ENCODE data around the gene HSPB7. TPM values are rescaled to one million over a fixed set of nuclear protein-coding genes. Genes with fewer than 3 reads are reported as not detected.

The HSPB7 gene
- total RNA-seq, 6 experiments from 2014 or later, result 15.5 to 40.6 (median 33.0) TPM

- H3K36me3 Mint-ChIP-seq (ENCODE audit: low read depth), result peaks cover 45% of the 10 kb centered on the region
- TF ChIP-seq, protein P1, sequence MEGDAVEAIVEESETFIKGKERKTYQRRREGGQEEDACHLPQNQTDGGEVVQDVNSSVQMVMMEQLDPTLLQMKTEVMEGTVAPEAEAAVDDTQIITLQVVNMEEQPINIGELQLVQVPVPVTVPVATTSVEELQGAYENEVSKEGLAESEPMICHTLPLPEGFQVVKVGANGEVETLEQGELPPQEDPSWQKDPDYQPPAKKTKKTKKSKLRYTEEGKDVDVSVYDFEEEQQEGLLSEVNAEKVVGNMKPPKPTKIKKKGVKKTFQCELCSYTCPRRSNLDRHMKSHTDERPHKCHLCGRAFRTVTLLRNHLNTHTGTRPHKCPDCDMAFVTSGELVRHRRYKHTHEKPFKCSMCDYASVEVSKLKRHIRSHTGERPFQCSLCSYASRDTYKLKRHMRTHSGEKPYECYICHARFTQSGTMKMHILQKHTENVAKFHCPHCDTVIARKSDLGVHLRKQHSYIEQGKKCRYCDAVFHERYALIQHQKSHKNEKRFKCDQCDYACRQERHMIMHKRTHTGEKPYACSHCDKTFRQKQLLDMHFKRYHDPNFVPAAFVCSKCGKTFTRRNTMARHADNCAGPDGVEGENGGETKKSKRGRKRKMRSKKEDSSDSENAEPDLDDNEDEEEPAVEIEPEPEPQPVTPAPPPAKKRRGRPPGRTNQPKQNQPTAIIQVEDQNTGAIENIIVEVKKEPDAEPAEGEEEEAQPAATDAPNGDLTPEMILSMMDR (IDR thresholded peaks at IDR 0.05), result no peak
- no peak for DNase-seq
Measured at GRCh38 chr1:15970911-15971310, 46.9 kb downstream of the HSPB7 start.

DNA sequence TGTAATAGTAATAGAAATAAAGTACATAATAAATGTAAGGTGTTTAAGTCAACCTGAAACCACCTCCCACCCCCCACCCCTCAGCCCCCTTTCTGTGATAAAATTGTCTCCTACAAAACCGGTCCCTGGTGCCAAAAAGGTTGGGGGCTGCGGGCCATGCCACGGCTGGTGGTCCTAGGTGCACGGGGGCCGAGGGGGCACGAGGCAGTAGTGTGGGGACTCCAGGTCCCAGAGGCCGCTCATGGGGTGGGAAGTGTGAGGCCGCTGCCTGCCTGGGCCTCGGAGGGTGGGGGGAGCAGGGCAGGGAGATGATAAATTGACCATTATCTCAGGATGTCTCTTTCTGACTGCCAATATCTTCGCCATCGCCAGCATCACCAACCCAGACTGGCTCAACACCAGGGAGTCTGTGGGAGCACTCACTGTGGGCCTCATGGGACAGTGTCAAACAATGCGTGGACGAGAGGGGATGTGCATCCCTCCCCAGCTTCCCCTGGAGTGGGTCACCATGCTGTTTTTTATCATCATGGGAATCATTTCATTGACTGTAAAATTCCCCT is 48.4 kb downstream of the HSPB7 start:
- TF ChIP-seq, protein P1 (IDR thresholded peaks at IDR 0.05), result no peak
- Mint-ChIP-seq H3K36me3 (ENCODE audit: low read depth) (peaks cover 43% of the 10 kb centered on the region), H3K27ac (no peak overlapping the region), H3K4me3 (no peak overlapping the region), H3K9me3 (no peaks in the 10 kb centered on the region), H3K27me3 (ENCODE audit: insufficient read depth) (no peaks in the 10 kb centered on the region; the same call in none of the 2 replicates), H3K4me1 (ENCODE audit: low read depth) (peaks cover 48% of the 10 kb centered on the region)
- no peak for DNase-seq

More at GRCh38 chr1:15970911-15971310, 46.9 kb downstream of the HSPB7 start:
- Mint-ChIP-seq H3K4me1 (ENCODE audit: low read depth) (peaks cover 41% of the 10 kb centered on the region), H3K9me3 (no peaks in the 10 kb centered on the region), H3K27me3 (ENCODE audit: insufficient read depth) (no peaks in the 10 kb centered on the region; the same call in none of the 2 replicates), H3K27ac (no peak overlapping the region), H3K4me3 (no peak overlapping the region)

- H3K4me1 Mint-ChIP-seq (ENCODE audit: low read depth), result peaks cover 53% of the 10 kb centered on the region
- DNase-seq, result no peak
- H3K27me3 Mint-ChIP-seq (ENCODE audit: insufficient read depth), result no peaks in the 10 kb centered on the region; the same call in none of the 2 replicates
- TF ChIP-seq, protein P1 (IDR thresholded peaks at IDR 0.05), result no peak
- peaks cover 38% of the 10 kb centered on the region for H3K36me3 Mint-ChIP-seq (ENCODE audit: low read depth)
- H3K4me3 Mint-ChIP-seq, result no peak overlapping the region
- H3K9me3 Mint-ChIP-seq, result no peaks in the 10 kb centered on the region
- no peak overlapping the region for H3K27ac Mint-ChIP-seq
Measured at GRCh38 chr1:15968172-15968571, 49.7 kb downstream of the HSPB7 start.

- H3K27me3 Mint-ChIP-seq (ENCODE audit: insufficient read depth), result peaks cover 2% of the 10 kb centered on the region
- H3K27ac Mint-ChIP-seq, result 0 out of 2 replicates have a peak overlapping the region, but pooled peaks have one; percentile 36
- TF ChIP-seq, protein P1 (IDR thresholded peaks at IDR 0.05), result no peak
- H3K4me3 Mint-ChIP-seq, result 0 out of 2 replicates have a peak overlapping the region, but pooled peaks have one; percentile 20
- H3K36me3 Mint-ChIP-seq (ENCODE audit: low read depth), result peaks cover 27% of the 10 kb centered on the region
- no peaks in the 10 kb centered on the region for H3K9me3 Mint-ChIP-seq
- DNase-seq, result no peak
- peaks cover 59% of the 10 kb centered on the region for H3K4me1 Mint-ChIP-seq (ENCODE audit: low read depth)
Measured at GRCh38 chr1:15966956-15967344, 50.9 kb downstream of the HSPB7 start.

GRCh38 chr1:15966081-15966955 is 51.5 kb downstream of the HSPB7 start:
- Mint-ChIP-seq H3K4me1 (ENCODE audit: low read depth) (peaks cover 59% of the 10 kb centered on the region), H3K36me3 (ENCODE audit: low read depth) (peaks cover 26% of the 10 kb centered on the region), H3K27ac (peak overlapping the region; percentile 72), H3K27me3 (ENCODE audit: insufficient read depth) (peaks cover 2% of the 10 kb centered on the region), H3K9me3 (no peaks in the 10 kb centered on the region), H3K4me3 (peak overlapping the region; percentile 75)
- TF ChIP-seq, protein P1 (IDR thresholded peaks at IDR 0.05), result no peak
- DNase-seq, result peak; percentile 45

Measured in HFFc6 (cell line).